MM.1S (cell line): ENCODE measurements around the gene ART3.

Experiments used
- CTCF ChIP-seq: fragments of 300-600 bp; sonication (generic); IDR thresholded peaks from 2 replicates; pipeline ENCODE4 v1.5.1; 2016; ENCODE audit warnings: antibody characterized with exemption, low read length, mixed read lengths
- EZH2 ChIP-seq: fragments of 300-600 bp; sonication (generic); optimal IDR thresholded peaks from 2 replicates; pipeline ENCODE3; 2017; ENCODE audit warnings: low read depth, mild to moderate bottlenecking, antibody characterized with exemption, low read length, mixed read lengths

- TF ChIP-seq EZH2 (no peak), CTCF (no peak)
These were observed 16.5 kb downstream of the ART3 start for GRCh38 chr4:76091052-76091451.
